Upper lobe of left lung (tissue), 4 donors: ENCODE data around the gene CERS1.

Experiments used
- POLR2A ChIP-seq, 4 donors: fragments of 450-650 bp; IDR thresholded peaks; one replicate each; pipeline ENCODE4 v1.5.1; 2016 to 2017; ENCODE audit warnings: antibody characterized with exemption in 4 of 4, mild to moderate bottlenecking in 2 of 4
- POLR2AphosphoS5 ChIP-seq, 2 donors: sonication (generic); formaldehyde crosslinking; IDR thresholded peaks; one replicate each; pipeline ENCODE4 v1.5.1; 2017; ENCODE audit warnings: antibody characterized with exemption in 2 of 2
- TF ChIP-seq, protein P1 (sequence below), 6 experiments: fragments of 450-650 bp in 4 of 6; fragments of 200-600 bp in 2 of 6; sonication (generic) in 2 of 6; IDR thresholded peaks; one replicate each; pipeline ENCODE4 v1.5.1; 2016 to 2019; ENCODE audit warnings: antibody characterized with exemption in 6 of 6

DNA sequence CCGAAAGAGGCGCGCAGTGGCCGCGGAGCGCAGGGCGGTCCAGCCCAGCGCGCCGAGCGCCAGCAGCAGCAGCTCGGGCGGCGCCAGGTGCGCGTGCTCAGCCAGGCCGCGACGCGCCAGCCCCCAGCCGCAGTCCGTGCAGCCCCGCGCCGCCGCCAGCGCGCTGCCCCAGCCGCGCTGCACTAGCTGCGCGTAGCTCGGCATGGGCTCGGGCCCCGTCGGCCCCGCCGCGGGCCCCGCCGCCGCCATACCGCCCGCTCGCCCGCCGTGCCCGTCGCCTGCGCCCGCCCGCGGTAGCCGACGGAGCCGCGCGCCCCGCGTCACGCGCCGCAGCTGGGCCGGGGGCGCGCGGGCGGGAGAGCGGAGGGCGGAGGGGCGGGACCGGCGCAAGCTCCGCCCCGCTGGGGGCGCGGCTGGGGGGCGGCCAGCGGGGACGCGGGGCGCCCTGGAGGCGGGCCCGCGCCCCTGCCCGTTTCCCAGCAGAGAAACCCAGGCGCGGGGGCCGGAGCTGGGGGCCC is at the start of gene CERS1:
- TF ChIP-seq, protein P1, sequence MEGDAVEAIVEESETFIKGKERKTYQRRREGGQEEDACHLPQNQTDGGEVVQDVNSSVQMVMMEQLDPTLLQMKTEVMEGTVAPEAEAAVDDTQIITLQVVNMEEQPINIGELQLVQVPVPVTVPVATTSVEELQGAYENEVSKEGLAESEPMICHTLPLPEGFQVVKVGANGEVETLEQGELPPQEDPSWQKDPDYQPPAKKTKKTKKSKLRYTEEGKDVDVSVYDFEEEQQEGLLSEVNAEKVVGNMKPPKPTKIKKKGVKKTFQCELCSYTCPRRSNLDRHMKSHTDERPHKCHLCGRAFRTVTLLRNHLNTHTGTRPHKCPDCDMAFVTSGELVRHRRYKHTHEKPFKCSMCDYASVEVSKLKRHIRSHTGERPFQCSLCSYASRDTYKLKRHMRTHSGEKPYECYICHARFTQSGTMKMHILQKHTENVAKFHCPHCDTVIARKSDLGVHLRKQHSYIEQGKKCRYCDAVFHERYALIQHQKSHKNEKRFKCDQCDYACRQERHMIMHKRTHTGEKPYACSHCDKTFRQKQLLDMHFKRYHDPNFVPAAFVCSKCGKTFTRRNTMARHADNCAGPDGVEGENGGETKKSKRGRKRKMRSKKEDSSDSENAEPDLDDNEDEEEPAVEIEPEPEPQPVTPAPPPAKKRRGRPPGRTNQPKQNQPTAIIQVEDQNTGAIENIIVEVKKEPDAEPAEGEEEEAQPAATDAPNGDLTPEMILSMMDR (IDR thresholded peaks at IDR 0.05): no peak
- no peak for TF ChIP-seq POLR2A (IDR thresholded peaks at IDR 0.05)
- no peak for TF ChIP-seq POLR2AphosphoS5 (IDR thresholded peaks at IDR 0.05)
